GM12878 (cell line): Measurements from ENCODE around the gene HUS1. TPM values are rescaled to one million over a fixed set of nuclear protein-coding genes. Genes with fewer than 3 reads are reported as not detected.

Experiments
- BHLHE40 ChIP-seq, 2 experiments: fragments of 450-650 bp in 1 of 2; IDR thresholded peaks; 2 replicates each; pipeline ENCODE4 v1.6.1; 2011 to 2017; ENCODE audit warnings: low read depth in 2 of 2, borderline replicate concordance in 1 of 2, improper control_type of control experiment in 1 of 2, low read length in 1 of 2, mild to moderate bottlenecking in 1 of 2
- EP300 ChIP-seq, 2 experiments: fragments of 150-350 bp in 1 of 2; IDR thresholded peaks; 2 replicates each; pipeline ENCODE4 v1.6.1; 2011 to 2012; ENCODE audit warnings: low read depth in 2 of 2, low read length in 2 of 2, borderline replicate concordance in 1 of 2, improper control_type of control experiment in 1 of 2, inconsistent platforms in 1 of 2; ENCODE audit not compliant: control insufficient read depth in 1 of 2
- ESRRA ChIP-seq: IDR thresholded peaks from 2 replicates; pipeline ENCODE4 v1.6.1; 2012; ENCODE audit warnings: mild to moderate bottlenecking, low read length, improper control_type of control experiment
- ETV6 ChIP-seq, 2 experiments: fragments of 450-650 bp in 1 of 2; IDR thresholded peaks in 1 of 2; conservative IDR thresholded peaks in 1 of 2; 2 replicates each; pipeline ENCODE4 v1.6.1; 2014; ENCODE audit warnings: antibody characterized with exemption in 1 of 2, borderline replicate concordance in 1 of 2, low read depth in 1 of 2, mild to moderate bottlenecking in 1 of 2, moderate library complexity in 1 of 2
- EZH2 ChIP-seq: IDR thresholded peaks from 2 replicates; pipeline ENCODE4 v1.6.1; 2012; ENCODE audit warnings: low read depth, mild to moderate bottlenecking, control low read depth, inconsistent platforms, low read length, borderline replicate concordance; ENCODE audit not compliant: control insufficient read depth
- GABPA ChIP-seq: IDR thresholded peaks from 2 replicates; pipeline ENCODE4 v1.6.1; 2014; ENCODE audit warnings: antibody characterized with exemption, low read depth, mild to moderate bottlenecking, inconsistent platforms
- HCFC1 ChIP-seq: fragments of 150-350 bp; IDR thresholded peaks from 2 replicates; pipeline ENCODE4 v1.6.1; 2014; ENCODE audit warnings: low read length
- IKZF1 ChIP-seq: fragments of 450-650 bp; conservative IDR thresholded peaks from 2 replicates; pipeline ENCODE4 v1.6.1; 2017; ENCODE audit warnings: antibody characterized with exemption, mild to moderate bottlenecking
- KDM1A ChIP-seq: fragments of 200-600 bp; sonication (generic); IDR thresholded peaks from 2 replicates; pipeline ENCODE4 v1.6.1; 2016; ENCODE audit warnings: borderline replicate concordance
- MTA3 ChIP-seq: IDR thresholded peaks from 2 replicates; pipeline ENCODE4 v1.6.1; 2012; ENCODE audit warnings: low read length, inconsistent platforms, borderline replicate concordance
- NR2F1 ChIP-seq: fragments of 450-650 bp; conservative IDR thresholded peaks from 2 replicates; pipeline ENCODE4 v1.6.1; 2017; ENCODE audit warnings: mild to moderate bottlenecking
- PML ChIP-seq: IDR thresholded peaks from 2 replicates; pipeline ENCODE4 v1.6.1; 2012; ENCODE audit warnings: low read length, inconsistent platforms
- POLR2A ChIP-seq: IDR thresholded peaks from 2 replicates; pipeline ENCODE4 v1.6.1; 2011; ENCODE audit warnings: low read depth, mild to moderate bottlenecking, low read length
- RCOR1 ChIP-seq: conservative IDR thresholded peaks from 2 replicates; pipeline ENCODE4 v1.6.1; 2012; ENCODE audit warnings: low read depth, low read length, improper control_type of control experiment
- RUNX3 ChIP-seq: IDR thresholded peaks from 2 replicates; pipeline ENCODE4 v1.6.1; 2012; ENCODE audit warnings: low read length, inconsistent platforms
- SREBF1 ChIP-seq: IDR thresholded peaks from 2 replicates; pipeline ENCODE4 v1.6.1; 2012; ENCODE audit warnings: mild to moderate bottlenecking, low read length
- SRF ChIP-seq, 2 experiments: IDR thresholded peaks; 2 replicates each; pipeline ENCODE4 v1.6.1; 2011; ENCODE audit warnings: low read depth in 2 of 2, low read length in 2 of 2, mild to moderate bottlenecking in 1 of 2, moderate library complexity in 1 of 2
- ZNF217 ChIP-seq: fragments of 450-650 bp; IDR thresholded peaks from 2 replicates; pipeline ENCODE4 v1.6.1; 2017; ENCODE audit warnings: antibody characterized with exemption, mild to moderate bottlenecking
- polyA plus RNA-seq, 11 experiments: library from polyadenylated mRNA; depleted of rRNA in 4 of 11; unstranded in 6 of 11; stranded (reverse) in 5 of 11; fragments of >200 nt; fragmentation: Nextera tagmentation in 4 of 11; fragmentation: Illumina TruSeq in 1 of 11; extraction: Ambion mirVana in 4 of 11; extraction: Trizol in 1 of 11; gene quantifications; 1 replicate in 1 of 11; 2 replicates in 10 of 11; pipeline versions ENCODE4 v1.2.1 to v1.2.3, GENCODE V29; 2011 to 2016; ENCODE audit warnings: inconsistent platforms in 2 of 11, missing spikeins in 2 of 11, low read depth in 1 of 11
- total RNA-seq, 4 experiments: library from RNA; depleted of rRNA in 3 of 4; stranded (reverse); fragments of >200 nt in 3 of 4; fragmentation: Illumina TruSeq in 1 of 4; extraction: Trizol in 1 of 4; gene quantifications; 2 replicates each; pipeline versions ENCODE4 v1.2.1 to v1.2.3, GENCODE V29; 2013 to 2021
- TF ChIP-seq, protein P1 (sequence below): IDR thresholded peaks from 2 replicates; pipeline ENCODE4 v1.6.1; 2011; ENCODE audit warnings: borderline replicate concordance, low read depth, mild to moderate bottlenecking, moderate library complexity, low read length; ENCODE audit not compliant: insufficient read depth, poor library complexity, severe bottlenecking
- TF ChIP-seq, protein P2 (sequence below): fragments of 450-650 bp; IDR thresholded peaks from 2 replicates; pipeline ENCODE4 v1.6.1; 2018; ENCODE audit warnings: borderline replicate concordance, mild to moderate bottlenecking; ENCODE audit not compliant: partially characterized antibody
- TF ChIP-seq, protein P3 (sequence below): IDR thresholded peaks from 2 replicates; pipeline ENCODE4 v1.6.1; 2011; ENCODE audit warnings: borderline replicate concordance, low read depth, mild to moderate bottlenecking, moderate library complexity, mixed read lengths, low read length; ENCODE audit not compliant: insufficient read depth; ENCODE audit errors: extremely low read length
- TF ChIP-seq, protein P4 (sequence below): IDR thresholded peaks from 2 replicates; pipeline ENCODE4 v1.6.1; 2012; ENCODE audit warnings: low read depth, low read length, improper control_type of control experiment
- TF ChIP-seq, protein P5 (sequence below): fragments of 450-650 bp; conservative IDR thresholded peaks from 2 replicates; pipeline ENCODE4 v1.6.1; 2017; ENCODE audit warnings: mild to moderate bottlenecking, moderate library complexity

The HUS1 gene
- total and polyA plus RNA-seq, 10 of the 15 experiments (the other 5 are each of a cell fraction or from before 2014, with no cell fraction given): 10.4 to 35.5 (median 22.6) TPM

DNA sequence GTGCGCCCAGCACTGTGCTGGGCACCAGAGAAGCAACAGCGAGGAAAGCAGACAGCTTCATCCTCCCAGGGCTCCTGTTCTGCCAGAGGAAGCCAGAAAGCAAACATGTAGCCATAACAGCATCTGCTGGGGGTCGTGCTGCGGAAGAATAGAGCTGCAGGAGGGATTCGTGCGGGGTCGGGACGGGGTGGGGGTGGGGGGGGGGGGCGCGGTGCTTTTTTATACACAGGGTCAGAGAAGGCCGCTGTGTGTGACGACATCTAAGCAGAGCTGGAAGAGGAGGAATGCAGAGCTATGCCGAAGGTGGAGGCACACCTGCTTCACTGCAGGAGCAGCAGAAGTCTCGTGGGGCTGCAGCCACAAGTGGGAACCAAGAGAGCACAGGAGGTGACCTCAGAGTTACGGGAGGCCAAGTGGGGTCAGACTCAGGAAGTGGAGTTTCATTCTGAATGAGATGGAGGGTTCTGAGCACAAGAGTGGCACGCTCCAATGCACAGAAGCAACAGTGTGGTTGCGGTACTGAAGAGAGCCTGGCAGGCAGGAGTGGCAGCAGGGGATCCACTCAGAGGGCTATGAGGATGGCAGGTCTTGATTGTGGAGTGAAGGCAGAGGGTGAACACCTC is 42.2 kb downstream of the HUS1 start (continued):
- TF ChIP-seq, protein P1, sequence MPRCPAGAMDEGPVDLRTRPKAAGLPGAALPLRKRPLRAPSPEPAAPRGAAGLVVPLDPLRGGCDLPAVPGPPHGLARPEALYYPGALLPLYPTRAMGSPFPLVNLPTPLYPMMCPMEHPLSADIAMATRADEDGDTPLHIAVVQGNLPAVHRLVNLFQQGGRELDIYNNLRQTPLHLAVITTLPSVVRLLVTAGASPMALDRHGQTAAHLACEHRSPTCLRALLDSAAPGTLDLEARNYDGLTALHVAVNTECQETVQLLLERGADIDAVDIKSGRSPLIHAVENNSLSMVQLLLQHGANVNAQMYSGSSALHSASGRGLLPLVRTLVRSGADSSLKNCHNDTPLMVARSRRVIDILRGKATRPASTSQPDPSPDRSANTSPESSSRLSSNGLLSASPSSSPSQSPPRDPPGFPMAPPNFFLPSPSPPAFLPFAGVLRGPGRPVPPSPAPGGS: peak; percentile 95
- TF ChIP-seq, protein P2, sequence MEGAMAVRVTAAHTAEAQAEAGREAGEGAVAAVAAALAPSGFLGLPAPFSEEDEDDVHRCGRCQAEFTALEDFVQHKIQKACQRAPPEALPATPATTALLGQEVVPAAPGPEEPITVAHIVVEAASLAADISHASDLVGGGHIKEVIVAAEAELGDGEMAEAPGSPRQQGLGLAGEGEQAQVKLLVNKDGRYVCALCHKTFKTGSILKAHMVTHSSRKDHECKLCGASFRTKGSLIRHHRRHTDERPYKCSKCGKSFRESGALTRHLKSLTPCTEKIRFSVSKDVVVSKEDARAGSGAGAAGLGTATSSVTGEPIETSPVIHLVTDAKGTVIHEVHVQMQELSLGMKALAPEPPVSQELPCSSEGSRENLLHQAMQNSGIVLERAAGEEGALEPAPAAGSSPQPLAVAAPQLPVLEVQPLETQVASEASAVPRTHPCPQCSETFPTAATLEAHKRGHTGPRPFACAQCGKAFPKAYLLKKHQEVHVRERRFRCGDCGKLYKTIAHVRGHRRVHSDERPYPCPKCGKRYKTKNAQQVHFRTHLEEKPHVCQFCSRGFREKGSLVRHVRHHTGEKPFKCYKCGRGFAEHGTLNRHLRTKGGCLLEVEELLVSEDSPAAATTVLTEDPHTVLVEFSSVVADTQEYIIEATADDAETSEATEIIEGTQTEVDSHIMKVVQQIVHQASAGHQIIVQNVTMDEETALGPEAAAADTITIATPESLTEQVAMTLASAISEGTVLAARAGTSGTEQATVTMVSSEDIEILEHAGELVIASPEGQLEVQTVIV: no peak
- TF ChIP-seq MTA3: peak; percentile 98
- TF ChIP-seq, protein P3, sequence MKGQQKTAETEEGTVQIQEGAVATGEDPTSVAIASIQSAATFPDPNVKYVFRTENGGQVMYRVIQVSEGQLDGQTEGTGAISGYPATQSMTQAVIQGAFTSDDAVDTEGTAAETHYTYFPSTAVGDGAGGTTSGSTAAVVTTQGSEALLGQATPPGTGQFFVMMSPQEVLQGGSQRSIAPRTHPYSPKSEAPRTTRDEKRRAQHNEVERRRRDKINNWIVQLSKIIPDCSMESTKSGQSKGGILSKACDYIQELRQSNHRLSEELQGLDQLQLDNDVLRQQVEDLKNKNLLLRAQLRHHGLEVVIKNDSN: no peak
- TF ChIP-seq SREBF1: peak; percentile 42; the same call in 1 of the 2 replicates
- peak; percentile 97 to 99 for TF ChIP-seq BHLHE40 (IDR thresholded peaks at IDR 0.05; ENCODE audit: borderline replicate concordance in 1 of 2, low read depth in 2 of 2, low read length in 1 of 2)
- TF ChIP-seq NR2F1: peak; percentile 100
- TF ChIP-seq HCFC1: no peak
- peak; percentile 81 for TF ChIP-seq ZNF217
- TF ChIP-seq, protein P4, sequence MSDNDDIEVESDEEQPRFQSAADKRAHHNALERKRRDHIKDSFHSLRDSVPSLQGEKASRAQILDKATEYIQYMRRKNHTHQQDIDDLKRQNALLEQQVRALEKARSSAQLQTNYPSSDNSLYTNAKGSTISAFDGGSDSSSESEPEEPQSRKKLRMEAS: peak; percentile 39; the same call in 1 of the 2 replicates
- no peak for TF ChIP-seq EZH2
- TF ChIP-seq EP300 (IDR thresholded peaks at IDR 0.05; ENCODE audit: borderline replicate concordance in 1 of 2, control insufficient read depth in 1 of 2, low read depth in 2 of 2, low read length in 2 of 2): peak; percentile 94 to 98
- no peak for TF ChIP-seq KDM1A
- peak; percentile 72 for TF ChIP-seq GABPA
- TF ChIP-seq ESRRA: peak; percentile 74; the same call in 1 of the 2 replicates
- TF ChIP-seq RUNX3: peak; percentile 99
- peak; percentile 58; the same call in 1 of the 2 replicates for TF ChIP-seq POLR2A
- TF ChIP-seq, protein P5, sequence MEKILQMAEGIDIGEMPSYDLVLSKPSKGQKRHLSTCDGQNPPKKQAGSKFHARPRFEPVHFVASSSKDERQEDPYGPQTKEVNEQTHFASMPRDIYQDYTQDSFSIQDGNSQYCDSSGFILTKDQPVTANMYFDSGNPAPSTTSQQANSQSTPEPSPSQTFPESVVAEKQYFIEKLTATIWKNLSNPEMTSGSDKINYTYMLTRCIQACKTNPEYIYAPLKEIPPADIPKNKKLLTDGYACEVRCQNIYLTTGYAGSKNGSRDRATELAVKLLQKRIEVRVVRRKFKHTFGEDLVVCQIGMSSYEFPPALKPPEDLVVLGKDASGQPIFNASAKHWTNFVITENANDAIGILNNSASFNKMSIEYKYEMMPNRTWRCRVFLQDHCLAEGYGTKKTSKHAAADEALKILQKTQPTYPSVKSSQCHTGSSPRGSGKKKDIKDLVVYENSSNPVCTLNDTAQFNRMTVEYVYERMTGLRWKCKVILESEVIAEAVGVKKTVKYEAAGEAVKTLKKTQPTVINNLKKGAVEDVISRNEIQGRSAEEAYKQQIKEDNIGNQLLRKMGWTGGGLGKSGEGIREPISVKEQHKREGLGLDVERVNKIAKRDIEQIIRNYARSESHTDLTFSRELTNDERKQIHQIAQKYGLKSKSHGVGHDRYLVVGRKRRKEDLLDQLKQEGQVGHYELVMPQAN: no peak
- peak; percentile 62; the same call in 1 of the 2 replicates for TF ChIP-seq PML
- TF ChIP-seq IKZF1: peak; percentile 95
- peak; percentile 94; the same call in 1 of the 2 replicates for TF ChIP-seq RCOR1
- TF ChIP-seq ETV6 (conservative IDR thresholded peaks at IDR 0.05 in 1 of 2, IDR thresholded peaks at IDR 0.05 in 1 of 2; ENCODE audit: borderline replicate concordance in 1 of 2, low read depth in 1 of 2): peak in 1 of 2 experiments; percentile 94; a peak in 2 of 4 replicates
- peak in 1 of 2 experiments; percentile 64; a peak in 1 of 4 replicates for TF ChIP-seq SRF (IDR thresholded peaks at IDR 0.05; ENCODE audit: low read depth in 2 of 2, low read length in 2 of 2)
